K562 (cell line): ENCODE data around the gene OR6S1. TPM values are rescaled to one million over a fixed set of nuclear protein-coding genes. Genes with fewer than 3 reads are reported as not detected.
A peak's percentile ranks its signal among the peaks of the same experiment; 100 is the strongest.

Experiments used
- CTBP1 ChIP-seq: fragments of 450-650 bp; IDR thresholded peaks from 2 replicates; pipeline ENCODE4 v1.6.1; 2016; ENCODE audit warnings: borderline replicate concordance
- CTCF ChIP-seq, 3 experiments: IDR thresholded peaks in 2 of 3; conservative IDR thresholded peaks in 1 of 3; 2 replicates each; pipeline ENCODE4 v1.5.1; 2011 to 2012; ENCODE audit warnings: low read length in 3 of 3, mild to moderate bottlenecking in 3 of 3, control low read depth in 2 of 3, improper control_type of control experiment in 1 of 3, inconsistent platforms in 1 of 3, low read depth in 1 of 3, mixed read lengths in 1 of 3, moderate library complexity in 1 of 3; ENCODE audit not compliant: insufficient read depth in 2 of 3
- FOS ChIP-seq: IDR thresholded peaks from 3 replicates; pipeline ENCODE4 v1.6.1; 2011; ENCODE audit not compliant: insufficient read length; ENCODE audit errors: extremely low read depth
- PRPF4 ChIP-seq: fragments of 200-400 bp; formaldehyde crosslinking; IDR thresholded peaks from one replicate; pipeline ENCODE4 v1.6.1; 2017; ENCODE audit warnings: low read length, low read depth, mild to moderate bottlenecking; ENCODE audit not compliant: insufficient read depth, poor library complexity, severe bottlenecking
- RBM39 ChIP-seq: fragments of 200-400 bp; formaldehyde crosslinking; optimal IDR thresholded peaks from 2 replicates; pipeline ENCODE3; 2018; ENCODE audit warnings: low read depth, low read length
- TAF1 ChIP-seq: IDR thresholded peaks from 2 replicates; pipeline ENCODE4 v1.6.1; 2011; ENCODE audit warnings: mild to moderate bottlenecking, low read length, moderate library complexity; ENCODE audit not compliant: insufficient read depth, control insufficient read depth, severe bottlenecking; ENCODE audit errors: extremely low read depth
- TFAP4 ChIP-seq: sonication (generic); formaldehyde crosslinking; IDR thresholded peaks from 2 replicates; pipeline ENCODE4 v1.8.0; 2022; ENCODE audit warnings: missing genetic modification reagents, mild to moderate bottlenecking, moderate library complexity, borderline replicate concordance
- ZNF407 ChIP-seq: fragments of 450-650 bp; IDR thresholded peaks from 2 replicates; pipeline ENCODE4 v1.6.1; 2016; ENCODE audit warnings: low read depth
- polyA plus RNA-seq, 8 experiments: library from polyadenylated mRNA; depleted of rRNA in 4 of 8; stranded (reverse) in 5 of 8; unstranded in 3 of 8; fragments of >200 nt; fragmentation: Nextera tagmentation in 2 of 8; fragmentation: Illumina TruSeq in 1 of 8; extraction: Ambion mirVana in 2 of 8; extraction: Trizol in 1 of 8; gene quantifications; 2 replicates each; pipeline versions ENCODE4 v1.2.1 to v1.2.3, GENCODE V29; 2011 to 2014; ENCODE audit warnings: inconsistent platforms in 1 of 8, missing spikeins in 1 of 8
- total RNA-seq, 7 experiments: library from RNA; depleted of rRNA in 6 of 7; stranded (reverse); fragments of >200 nt in 6 of 7; fragmentation: Illumina TruSeq in 2 of 7; extraction: Trizol in 2 of 7; gene quantifications; 2 replicates each; pipeline versions ENCODE4 v1.2.1 to v1.2.3, GENCODE V29; 2011 to 2021; ENCODE audit warnings: low replicate concordance in 1 of 7
- TF ChIP-seq, protein P1 (sequence below): fragments of 250-450 bp; sonication (Bioruptor Pico); IDR thresholded peaks from 2 replicates; pipeline ENCODE4 v1.5.0; 2020; ENCODE audit warnings: mild to moderate bottlenecking
- TF ChIP-seq, protein P2 (sequence below), 2 experiments: fragments of 450-650 bp; conservative IDR thresholded peaks; 2 replicates each; pipeline ENCODE4 v1.6.1; 2017; ENCODE audit warnings: mild to moderate bottlenecking in 2 of 2, moderate library complexity in 2 of 2

The OR6S1 gene
- total and polyA plus RNA-seq, 9 of the 15 experiments (the other 6 are each of a cell fraction or from before 2014, with no cell fraction given), result not detected

DNA sequence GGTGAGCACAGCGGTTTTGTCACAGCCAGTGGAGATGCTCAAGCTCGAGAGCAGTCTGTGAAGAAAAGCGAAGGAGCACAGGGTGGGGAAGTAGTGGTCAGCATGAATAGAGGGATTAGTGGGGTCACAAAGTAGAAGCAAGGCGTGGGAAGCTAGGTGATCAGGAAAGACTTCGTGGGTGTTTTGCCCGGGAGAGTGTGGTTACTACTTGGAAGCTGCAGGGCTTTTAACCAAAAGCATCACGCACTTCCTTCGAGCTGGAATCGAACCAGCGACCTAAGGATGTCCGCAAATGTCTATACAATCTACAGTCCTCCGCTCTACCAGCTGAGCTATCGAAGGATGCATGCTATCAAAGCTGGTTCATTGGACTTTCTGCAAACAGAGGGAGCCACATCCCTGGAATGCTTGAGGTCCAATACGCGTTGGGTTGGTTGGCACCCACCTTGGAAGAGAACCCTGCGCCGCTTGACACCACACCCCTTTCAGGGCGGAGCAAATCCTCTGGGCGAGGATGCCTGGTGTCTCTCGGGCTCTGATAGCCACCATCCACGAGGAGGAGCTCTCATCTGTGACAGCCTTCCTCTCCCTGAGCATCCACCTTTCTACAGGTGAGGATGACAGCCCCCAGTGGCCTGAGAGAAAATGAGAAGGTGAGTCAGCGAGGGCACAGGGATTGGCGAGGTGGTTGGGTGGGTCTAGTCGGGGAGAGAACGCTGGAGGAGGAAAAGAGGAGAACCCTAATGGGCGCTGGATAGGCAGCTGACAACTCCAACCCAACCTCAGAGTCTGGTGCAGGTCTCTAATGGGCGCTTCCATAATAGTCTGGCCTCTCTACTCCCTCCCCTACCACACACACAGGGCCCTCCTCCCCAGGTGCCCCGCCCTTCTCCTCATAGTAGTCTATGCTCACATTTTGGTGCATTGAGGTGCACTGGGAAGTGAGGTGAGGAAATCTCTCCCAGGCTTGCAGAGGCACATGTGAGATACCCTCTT is 16.0 kb upstream of the OR6S1 start (continued):
- no peak for TF ChIP-seq PRPF4
- TF ChIP-seq, protein P1, sequence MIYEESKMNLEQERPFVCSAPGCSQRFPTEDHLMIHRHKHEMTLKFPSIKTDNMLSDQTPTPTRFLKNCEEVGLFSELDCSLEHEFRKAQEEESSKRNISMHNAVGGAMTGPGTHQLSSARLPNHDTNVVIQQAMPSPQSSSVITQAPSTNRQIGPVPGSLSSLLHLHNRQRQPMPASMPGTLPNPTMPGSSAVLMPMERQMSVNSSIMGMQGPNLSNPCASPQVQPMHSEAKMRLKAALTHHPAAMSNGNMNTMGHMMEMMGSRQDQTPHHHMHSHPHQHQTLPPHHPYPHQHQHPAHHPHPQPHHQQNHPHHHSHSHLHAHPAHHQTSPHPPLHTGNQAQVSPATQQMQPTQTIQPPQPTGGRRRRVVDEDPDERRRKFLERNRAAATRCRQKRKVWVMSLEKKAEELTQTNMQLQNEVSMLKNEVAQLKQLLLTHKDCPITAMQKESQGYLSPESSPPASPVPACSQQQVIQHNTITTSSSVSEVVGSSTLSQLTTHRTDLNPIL (CRISPR knock-in tag), result no peak
- TF ChIP-seq, protein P2, sequence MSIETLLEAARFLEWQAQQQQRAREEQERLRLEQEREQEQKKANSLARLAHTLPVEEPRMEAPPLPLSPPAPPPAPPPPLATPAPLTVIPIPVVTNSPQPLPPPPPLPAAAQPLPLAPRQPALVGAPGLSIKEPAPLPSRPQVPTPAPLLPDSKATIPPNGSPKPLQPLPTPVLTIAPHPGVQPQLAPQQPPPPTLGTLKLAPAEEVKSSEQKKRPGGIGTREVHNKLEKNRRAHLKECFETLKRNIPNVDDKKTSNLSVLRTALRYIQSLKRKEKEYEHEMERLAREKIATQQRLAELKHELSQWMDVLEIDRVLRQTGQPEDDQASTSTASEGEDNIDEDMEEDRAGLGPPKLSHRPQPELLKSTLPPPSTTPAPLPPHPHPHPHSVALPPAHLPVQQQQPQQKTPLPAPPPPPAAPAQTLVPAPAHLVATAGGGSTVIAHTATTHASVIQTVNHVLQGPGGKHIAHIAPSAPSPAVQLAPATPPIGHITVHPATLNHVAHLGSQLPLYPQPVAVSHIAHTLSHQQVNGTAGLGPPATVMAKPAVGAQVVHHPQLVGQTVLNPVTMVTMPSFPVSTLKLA (conservative IDR thresholded peaks at IDR 0.05), result no peak
- peak; percentile 36 to 46 (median 41); a peak in 4 of 6 replicates for TF ChIP-seq CTCF (IDR thresholded peaks at IDR 0.05 in 2 of 3, conservative IDR thresholded peaks at IDR 0.05 in 1 of 3; ENCODE audit: insufficient read depth in 2 of 3, low read depth in 1 of 3, low read length in 3 of 3)
- peak; percentile 71; the same call in 1 of the 2 replicates for TF ChIP-seq CTBP1
- TF ChIP-seq TFAP4 (CRISPR knock-in tag), result peak; percentile 65
- no peak for TF ChIP-seq RBM39
- TF ChIP-seq ZNF407, result 0 out of 2 replicates have a peak, but pooled peaks have one; percentile 25
- TF ChIP-seq FOS, result no peak
- no peak for TF ChIP-seq TAF1
